HepG2 (cell line): ENCODE measurements around the gene ADSS1. TPM values are rescaled to one million over a fixed set of nuclear protein-coding genes. Genes with fewer than 3 reads are reported as not detected.

Experiments
- ARNTL ChIP-seq: sonication (generic); formaldehyde crosslinking; IDR thresholded peaks from 2 replicates; pipeline ENCODE4 v1.4.0; 2020; ENCODE audit warnings: mild to moderate bottlenecking, missing genetic modification reagents
- BRD4 ChIP-seq: sonication (generic); formaldehyde crosslinking; IDR thresholded peaks from 2 replicates; pipeline ENCODE4 v1.4.0; 2020; ENCODE audit warnings: missing genetic modification reagents
- DRAP1 ChIP-seq: IDR thresholded peaks from 2 replicates; pipeline ENCODE4 v1.6.1; 2016; ENCODE audit warnings: missing genetic modification reagents, missing compliant biosample characterization
- HNRNPK ChIP-seq: fragments of 200-400 bp; formaldehyde crosslinking; IDR thresholded peaks from 2 replicates; pipeline ENCODE4 v1.6.1; 2018; ENCODE audit warnings: low read length, low read depth, moderate library complexity, mild to moderate bottlenecking; ENCODE audit not compliant: poor library complexity, severe bottlenecking
- IRF9 ChIP-seq: sonication (generic); formaldehyde crosslinking; IDR thresholded peaks from 2 replicates; pipeline ENCODE4 v1.8.0; 2022; ENCODE audit warnings: missing genetic modification reagents, mild to moderate bottlenecking, borderline replicate concordance
- KDM5B ChIP-seq: sonication (generic); formaldehyde crosslinking; IDR thresholded peaks from 2 replicates; pipeline ENCODE4 v1.4.0; 2020; ENCODE audit warnings: missing genetic modification reagents, mild to moderate bottlenecking, borderline replicate concordance
- KMT2B ChIP-seq: IDR thresholded peaks from 2 replicates; pipeline ENCODE4 v1.6.1; 2016; ENCODE audit warnings: missing genetic modification reagents, missing compliant biosample characterization
- NRL ChIP-seq: sonication (generic); formaldehyde crosslinking; IDR thresholded peaks from 2 replicates; pipeline ENCODE4 v1.5.0; 2020; ENCODE audit warnings: missing genetic modification reagents, mild to moderate bottlenecking, moderate library complexity, borderline replicate concordance
- POLR2AphosphoS5 ChIP-seq: IDR thresholded peaks from 2 replicates; pipeline ENCODE4 v1.6.1; 2012; ENCODE audit warnings: low read depth, low read length
- RFX1 ChIP-seq: fragments of 450-650 bp; IDR thresholded peaks from 2 replicates; pipeline ENCODE4 v1.6.1; 2017
- SIX1 ChIP-seq: sonication (generic); formaldehyde crosslinking; IDR thresholded peaks from 2 replicates; pipeline ENCODE4 v1.4.0; 2020; ENCODE audit warnings: missing genetic modification reagents, borderline replicate concordance
- SIX4 ChIP-seq: sonication (generic); formaldehyde crosslinking; IDR thresholded peaks from 2 replicates; pipeline ENCODE4 v1.4.0; 2020; ENCODE audit warnings: missing genetic modification reagents
- SP4 ChIP-seq: sonication (generic); formaldehyde crosslinking; IDR thresholded peaks from 2 replicates; pipeline ENCODE4 v1.8.1; 2023; ENCODE audit warnings: mild to moderate bottlenecking, missing genetic modification reagents
- TERF1 ChIP-seq: sonication (generic); formaldehyde crosslinking; IDR thresholded peaks from 2 replicates; pipeline ENCODE4 v1.8.0; 2022; ENCODE audit warnings: mild to moderate bottlenecking, missing genetic modification reagents, moderate library complexity
- THRA ChIP-seq: sonication (generic); formaldehyde crosslinking; IDR thresholded peaks from 2 replicates; pipeline ENCODE4 v1.4.0; 2020; ENCODE audit warnings: missing genetic modification reagents, borderline replicate concordance
- TOPORS ChIP-seq: sonication (generic); formaldehyde crosslinking; IDR thresholded peaks from 2 replicates; pipeline ENCODE4 v1.8.0; 2023; ENCODE audit warnings: mild to moderate bottlenecking, missing genetic modification reagents
- ZKSCAN8 ChIP-seq: IDR thresholded peaks from 2 replicates; pipeline ENCODE4 v1.6.1; 2016; ENCODE audit warnings: borderline replicate concordance, missing genetic modification reagents, missing compliant biosample characterization
- ZNF253 ChIP-seq: sonication (generic); formaldehyde crosslinking; IDR thresholded peaks from 2 replicates; pipeline ENCODE4 v1.8.0; 2022; ENCODE audit warnings: mild to moderate bottlenecking, missing genetic modification reagents, borderline replicate concordance
- ZNF292 ChIP-seq: sonication (generic); formaldehyde crosslinking; IDR thresholded peaks from 2 replicates; pipeline ENCODE4 v1.8.1; 2022; ENCODE audit warnings: mild to moderate bottlenecking, low read depth, missing genetic modification reagents, borderline replicate concordance
- ZNF678 ChIP-seq: sonication (generic); formaldehyde crosslinking; IDR thresholded peaks from 2 replicates; pipeline ENCODE4 v1.4.0; 2020; ENCODE audit warnings: mild to moderate bottlenecking, missing genetic modification reagents
- ZNF747 ChIP-seq: sonication (generic); formaldehyde crosslinking; IDR thresholded peaks from 2 replicates; pipeline ENCODE4 v1.8.1; 2023; ENCODE audit warnings: missing genetic modification reagents, mild to moderate bottlenecking, borderline replicate concordance
- ZNF776 ChIP-seq: sonication (generic); formaldehyde crosslinking; IDR thresholded peaks from 2 replicates; pipeline ENCODE4 v1.4.0; 2020; ENCODE audit warnings: mild to moderate bottlenecking, missing genetic modification reagents
- ZNF800 ChIP-seq: sonication (generic); formaldehyde crosslinking; IDR thresholded peaks from 2 replicates; pipeline ENCODE4 v1.4.0; 2020; ENCODE audit warnings: missing genetic modification reagents
- ZNF878 ChIP-seq: sonication (generic); formaldehyde crosslinking; IDR thresholded peaks from 2 replicates; pipeline ENCODE4 v1.8.1; 2023; ENCODE audit warnings: mild to moderate bottlenecking, missing genetic modification reagents, moderate library complexity
- polyA plus RNA-seq, 8 experiments: library from polyadenylated mRNA; depleted of rRNA in 3 of 8; stranded (reverse) in 7 of 8; unstranded in 1 of 8; fragments of >200 nt; fragmentation: Illumina TruSeq in 4 of 8; extraction: Trizol in 4 of 8; gene quantifications; 2 replicates each; pipeline versions ENCODE4 v1.2.1 to v1.2.3, GENCODE V29; 2011 to 2016; ENCODE audit warnings: low read depth in 4 of 8, missing spikeins in 1 of 8, mixed read lengths in 1 of 8; ENCODE audit not compliant: insufficient read depth in 1 of 8
- total RNA-seq, 5 experiments: library from RNA; depleted of rRNA; stranded (reverse); fragments of >200 nt; fragmentation: Illumina TruSeq; extraction: Trizol; gene quantifications; 2 replicates each; pipeline ENCODE4 v1.2.3, GENCODE V29; 2016; ENCODE audit warnings: low read depth in 1 of 5

Gene ADSS1
- total and polyA plus RNA-seq, 2 of the 13 experiments (the other 11 are each of a cell fraction or from before 2014, with no cell fraction given) = 1.0 to 36.7 TPM

- no peak for TF ChIP-seq TERF1 (CRISPR knock-in tag)
- TF ChIP-seq ARNTL (CRISPR knock-in tag) = no peak
- TF ChIP-seq KDM5B = no peak
- no peak for TF ChIP-seq KMT2B (CRISPR knock-in tag)
- no peak for TF ChIP-seq ZKSCAN8 (CRISPR knock-in tag)
- TF ChIP-seq SIX1 = no peak
- no peak for TF ChIP-seq SIX4 (CRISPR knock-in tag)
- no peak for TF ChIP-seq ZNF776 (CRISPR knock-in tag)
- no peak for TF ChIP-seq ZNF800 (CRISPR knock-in tag)
- TF ChIP-seq ZNF878 (CRISPR knock-in tag) = no peak
- TF ChIP-seq ZNF678 (CRISPR knock-in tag) = no peak
- TF ChIP-seq IRF9 (CRISPR knock-in tag) = no peak
- TF ChIP-seq ZNF292 (CRISPR knock-in tag) = no peak
- peak; percentile 4; the same call in 1 of the 2 replicates for TF ChIP-seq NRL (CRISPR knock-in tag)
- TF ChIP-seq RFX1 = no peak
- TF ChIP-seq ZNF747 (CRISPR knock-in tag) = no peak
- TF ChIP-seq SP4 = 0 out of 2 replicates have a peak, but pooled peaks have one; percentile 42
- no peak for TF ChIP-seq BRD4 (CRISPR knock-in tag)
- no peak for TF ChIP-seq TOPORS (CRISPR knock-in tag)
- peak; percentile 17; the same call in 1 of the 2 replicates for TF ChIP-seq POLR2AphosphoS5
- no peak for TF ChIP-seq ZNF253 (CRISPR knock-in tag)
- no peak; the same call in 1 of the 2 replicates for TF ChIP-seq DRAP1
- TF ChIP-seq HNRNPK = no peak
- 0 out of 2 replicates have a peak, but pooled peaks have one; percentile 6 for TF ChIP-seq THRA (CRISPR knock-in tag)
Observed at GRCh38 chr14:104794099-104794498, 70.1 kb downstream of the ADSS1 start (continued).
